ENCODE results near the gene RNU6-8.

The RNU6-8 gene

DNA sequence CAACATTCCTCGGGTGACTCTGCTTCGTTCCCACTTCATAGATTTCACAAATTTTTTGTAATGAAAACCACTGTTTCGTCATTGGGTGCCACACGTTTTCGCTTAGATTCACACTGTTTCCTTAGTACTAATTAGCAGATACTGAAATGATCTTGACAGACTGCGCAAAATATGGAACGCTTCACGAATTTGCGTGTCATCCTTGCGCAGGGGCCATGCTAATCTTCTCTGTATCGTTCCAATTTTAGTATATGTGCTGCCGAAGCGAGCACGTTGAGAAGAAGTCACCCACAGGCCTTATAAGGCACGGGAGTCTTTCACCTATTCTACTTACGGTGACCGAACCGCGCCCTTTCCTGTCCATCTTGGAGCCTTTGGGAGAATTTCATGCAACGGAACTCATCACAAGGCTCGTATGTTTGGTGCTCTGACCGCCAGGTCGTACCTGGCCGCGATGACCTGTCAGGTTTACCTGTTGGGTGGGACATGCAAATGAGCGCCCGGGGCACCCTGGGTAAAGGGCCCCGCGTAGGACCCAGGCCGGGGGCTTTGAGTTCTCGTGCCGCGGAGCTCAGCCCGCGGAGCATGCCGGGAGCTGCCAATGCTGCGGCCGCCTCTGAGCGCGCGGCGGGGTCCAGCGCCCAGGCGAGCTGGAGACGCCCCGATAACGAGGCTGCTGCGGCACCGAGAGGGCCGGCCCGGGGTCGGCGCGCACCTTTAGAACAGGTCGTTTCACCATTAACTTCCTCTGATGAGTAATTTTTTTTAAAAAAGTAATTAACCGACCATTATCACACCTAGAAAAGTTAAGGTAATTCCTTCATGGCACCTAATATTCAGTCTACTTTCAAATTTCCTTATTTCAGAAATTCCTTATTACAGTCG lies at the start of gene RNU6-8:
RNU6-8 (minus strand) TSS at position 272 of the 885 bp plus-strand sequence.
- peak; percentile 94 for DNase-seq

DNA sequence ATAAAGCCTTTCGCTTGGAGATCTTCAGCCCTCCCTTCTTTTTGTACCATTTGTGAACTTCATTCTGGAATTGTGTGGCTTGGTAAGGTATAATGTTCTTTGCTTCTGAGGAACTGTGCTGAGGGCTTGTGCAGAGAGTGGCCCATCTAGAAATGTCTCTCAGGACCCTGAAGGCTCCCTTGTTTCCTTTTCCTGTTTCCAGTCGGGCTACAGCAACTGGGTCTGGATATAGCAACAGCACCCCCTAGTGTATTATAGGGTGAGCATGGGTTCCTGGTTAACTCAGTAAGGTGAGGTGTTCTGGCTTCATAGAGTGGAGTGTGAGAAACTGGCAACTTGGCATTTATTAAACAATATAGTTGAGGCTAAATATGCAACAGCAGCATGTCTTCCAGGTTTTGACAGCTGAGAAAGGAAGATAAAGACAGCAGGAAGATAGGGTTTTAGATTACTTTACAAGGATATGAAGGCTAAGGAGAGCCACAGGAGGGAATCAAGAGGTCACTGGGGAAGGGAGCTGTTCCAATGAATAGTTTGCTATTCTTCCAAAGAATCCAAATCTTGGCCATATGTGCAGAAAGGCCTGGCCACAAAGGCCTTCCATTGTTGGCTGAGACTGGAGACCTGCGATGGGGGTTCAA lies 49.1 kb upstream of the RNU6-8 start:
- DNase-seq, result peak; percentile 78

DNA sequence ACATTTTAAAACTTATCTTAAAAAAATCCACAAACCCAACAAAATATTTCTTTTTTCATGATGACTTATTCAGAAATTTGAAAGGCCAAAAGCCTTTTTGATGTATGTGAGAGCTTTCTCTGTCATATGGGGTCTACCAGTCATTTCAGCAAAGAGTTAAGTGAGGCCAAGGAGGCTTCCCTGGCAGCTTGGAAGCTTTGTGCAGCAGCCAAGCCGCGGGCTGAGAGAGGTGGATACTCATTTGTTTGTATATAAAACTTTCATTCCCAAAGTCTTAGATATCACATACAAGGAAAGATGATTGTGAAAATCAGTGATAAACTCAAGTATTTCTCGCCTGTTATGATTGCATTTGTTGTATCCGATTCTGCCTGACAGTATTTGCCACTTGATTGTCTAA lies 48.5 kb upstream of the RNU6-8 start:
- DNase-seq, result no peak

DNA sequence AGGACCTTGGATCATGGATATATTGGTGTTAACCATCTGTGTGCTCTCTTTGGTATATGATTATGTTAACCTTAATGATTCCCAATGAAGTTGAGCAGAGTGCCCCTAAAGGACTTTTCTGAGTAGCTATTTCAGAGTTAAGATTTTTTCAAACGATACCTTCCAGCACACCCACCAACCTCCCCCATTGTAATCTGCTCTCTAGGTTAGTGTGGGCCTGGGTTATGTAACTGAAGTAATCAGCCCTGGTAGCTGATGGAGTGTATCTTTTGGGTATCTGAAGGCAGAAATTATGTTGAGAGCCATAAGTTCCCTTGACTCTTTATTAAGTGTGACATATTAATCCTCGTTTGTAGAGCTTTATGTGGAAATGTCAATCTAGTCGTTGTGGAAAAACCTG lies 47.6 kb upstream of the RNU6-8 start:
- DNase-seq, result no peak

DNA sequence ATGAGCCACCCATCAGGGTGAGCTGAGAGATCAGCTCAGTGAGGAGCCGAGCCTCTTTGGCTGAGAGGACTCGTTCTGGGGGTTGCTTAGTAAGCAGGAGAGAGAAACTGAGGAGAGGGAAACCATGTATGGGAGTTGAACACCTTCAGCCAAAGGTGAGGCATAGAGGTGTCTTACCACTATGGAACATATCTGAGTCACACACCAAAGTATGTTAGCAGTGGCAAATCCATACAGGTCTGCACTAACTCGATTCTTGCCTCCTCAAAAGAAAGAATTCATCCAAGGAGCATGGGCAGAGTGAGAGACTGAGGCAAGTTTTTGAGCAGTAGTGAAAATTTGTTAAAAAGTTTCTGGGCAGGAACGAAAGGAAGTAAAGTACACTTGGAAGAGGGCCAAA lies 46.7 kb upstream of the RNU6-8 start:
- DNase-seq, result no peak

DNA sequence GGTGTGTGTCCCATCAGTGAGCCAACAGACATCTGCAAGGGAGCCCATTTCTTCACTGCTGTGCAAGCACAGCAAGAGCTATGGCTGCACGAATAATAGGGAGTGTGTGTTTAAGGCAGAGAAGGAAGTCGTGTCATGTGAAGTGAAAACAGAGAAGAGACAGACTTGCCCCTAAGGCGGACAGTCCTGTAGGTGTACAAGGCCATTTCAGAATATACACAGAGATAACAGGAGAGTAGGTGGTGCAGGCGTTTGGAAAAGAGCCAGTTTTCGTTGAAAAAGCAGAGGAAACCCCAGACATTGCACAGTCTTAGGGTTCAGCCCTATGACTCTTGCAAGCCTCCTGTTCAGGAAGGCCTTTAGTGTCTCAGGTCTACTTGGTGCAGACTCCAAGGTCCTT lies 46.3 kb upstream of the RNU6-8 start:
- no peak for DNase-seq

DNA sequence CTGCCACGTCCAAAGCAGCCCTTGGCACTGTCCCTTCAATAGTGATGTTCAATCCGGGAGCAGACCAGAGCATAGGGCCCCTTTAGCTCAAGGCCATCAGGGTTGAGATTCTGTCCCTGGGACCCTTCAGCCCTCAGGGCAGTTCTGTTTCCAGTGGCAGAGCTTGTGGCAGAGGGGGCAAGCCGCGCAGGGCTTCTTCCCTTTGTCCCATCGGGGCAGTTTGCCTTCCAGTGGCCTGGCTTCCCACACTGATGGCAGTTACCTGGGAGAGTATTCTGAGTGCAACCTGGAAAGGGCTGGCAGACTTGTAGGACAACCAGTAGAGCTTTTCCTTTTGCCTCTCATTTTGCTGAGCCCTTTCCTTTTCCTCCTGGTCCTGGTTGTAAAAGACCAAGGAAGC lies 43.7 kb upstream of the RNU6-8 start:
- no peak for DNase-seq

DNA sequence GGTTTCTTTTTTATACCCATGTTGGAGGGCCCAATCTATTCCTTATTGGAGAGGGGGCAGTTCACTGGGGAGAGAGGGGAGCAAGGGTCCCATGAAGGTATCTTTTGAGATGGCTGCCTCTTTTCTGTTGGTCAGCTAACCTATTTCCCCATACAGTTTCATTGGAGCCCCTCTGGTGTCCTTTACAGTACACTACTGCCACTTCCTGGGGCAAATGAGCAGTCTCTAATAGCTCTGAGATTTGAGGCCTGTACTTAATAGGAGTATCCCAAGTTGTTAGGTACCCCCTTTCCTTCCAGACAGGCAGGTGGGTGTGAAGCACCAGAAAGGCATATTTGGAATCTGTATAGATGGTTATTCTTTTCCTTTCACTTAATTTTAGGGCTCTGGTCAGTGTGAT lies 41.3 kb upstream of the RNU6-8 start:
- DNase-seq, result no peak

DNA sequence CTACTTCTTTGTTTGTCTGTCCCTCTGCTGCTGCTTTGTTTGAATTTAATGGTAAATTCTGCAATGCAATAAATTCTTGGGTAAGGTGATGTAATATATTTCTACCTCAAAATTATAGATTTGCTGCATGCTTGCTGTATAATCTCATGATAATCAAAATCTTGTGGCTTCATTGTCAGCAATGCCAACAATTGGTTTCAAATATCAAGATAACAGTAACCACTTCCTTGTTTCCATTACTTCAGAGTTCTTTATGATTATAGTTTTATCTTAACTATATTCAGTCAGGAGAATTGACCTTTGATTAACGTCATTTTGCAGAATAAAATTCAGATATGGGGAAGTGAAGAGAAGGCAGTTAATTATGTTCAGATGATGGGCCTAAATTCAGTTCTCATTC lies 30.2 kb upstream of the RNU6-8 start:
- DNase-seq, result no peak

DNA sequence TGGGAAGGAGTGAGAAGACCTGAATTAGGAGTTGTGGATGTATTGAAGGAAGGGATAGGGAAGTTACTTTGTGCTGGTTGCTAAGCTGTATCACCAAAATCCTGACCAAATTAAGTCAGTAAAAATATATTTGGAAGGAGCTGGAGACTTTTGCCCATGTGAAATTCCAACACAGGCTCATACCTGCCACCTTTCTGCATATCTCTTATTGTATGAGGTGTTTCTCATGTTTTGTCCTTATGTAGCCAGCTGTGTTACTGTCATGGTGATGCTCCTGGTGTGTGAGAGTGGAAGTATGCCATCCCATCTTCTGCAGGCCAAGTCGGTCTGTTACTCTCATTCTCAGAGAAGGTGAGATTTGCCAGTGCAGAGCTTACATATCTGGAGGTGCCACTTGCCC lies 29.4 kb upstream of the RNU6-8 start:
- DNase-seq, result no peak

DNA sequence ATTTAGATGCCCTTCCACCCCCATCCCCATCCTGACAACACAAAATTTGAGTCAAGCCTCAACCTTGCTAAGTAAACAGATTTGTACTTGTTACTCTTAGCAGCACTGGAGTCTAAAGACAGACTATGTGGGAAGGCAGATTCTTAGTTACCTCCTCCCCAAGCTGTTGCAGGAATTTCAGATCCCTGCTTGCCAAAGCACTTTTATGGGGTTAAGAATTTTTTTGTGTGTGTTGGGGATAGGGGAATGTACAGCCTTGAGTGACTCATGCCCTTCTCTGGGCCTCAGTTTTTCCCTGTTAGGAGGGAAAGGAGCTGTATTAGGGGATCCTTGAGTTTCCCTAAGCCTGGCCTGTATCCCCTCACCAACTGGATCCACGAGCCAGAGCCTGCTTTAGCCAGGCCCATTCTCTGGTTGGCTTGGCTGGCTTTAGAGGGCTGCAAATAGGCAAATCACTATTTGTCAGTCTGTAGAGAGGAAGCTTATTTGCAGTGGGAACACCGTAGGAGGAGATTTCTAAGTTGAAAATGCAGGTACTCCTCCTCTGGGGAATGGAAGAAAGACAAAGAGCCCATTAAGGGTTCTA lies 27.7 kb upstream of the RNU6-8 start:
- no peak for DNase-seq

DNA sequence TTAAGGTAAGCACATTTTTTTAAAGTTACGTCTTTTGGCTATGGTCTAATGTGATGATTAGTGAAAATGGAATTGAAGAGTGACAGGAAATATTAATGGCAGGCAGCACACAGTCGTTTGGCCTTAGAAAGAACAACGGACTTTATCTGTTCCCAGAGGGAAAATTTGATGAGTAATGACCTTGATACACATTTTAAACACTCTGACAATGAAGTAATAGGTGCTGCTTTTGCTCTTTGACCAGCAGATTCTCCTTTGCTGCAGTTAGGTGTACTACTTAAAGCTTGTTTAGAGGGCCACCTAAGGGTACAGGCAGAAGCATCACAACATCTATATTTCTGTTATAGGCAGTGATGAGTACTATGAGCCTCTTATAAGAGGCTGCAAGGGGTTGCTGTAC lies 27.1 kb upstream of the RNU6-8 start:
- DNase-seq, result no peak

DNA sequence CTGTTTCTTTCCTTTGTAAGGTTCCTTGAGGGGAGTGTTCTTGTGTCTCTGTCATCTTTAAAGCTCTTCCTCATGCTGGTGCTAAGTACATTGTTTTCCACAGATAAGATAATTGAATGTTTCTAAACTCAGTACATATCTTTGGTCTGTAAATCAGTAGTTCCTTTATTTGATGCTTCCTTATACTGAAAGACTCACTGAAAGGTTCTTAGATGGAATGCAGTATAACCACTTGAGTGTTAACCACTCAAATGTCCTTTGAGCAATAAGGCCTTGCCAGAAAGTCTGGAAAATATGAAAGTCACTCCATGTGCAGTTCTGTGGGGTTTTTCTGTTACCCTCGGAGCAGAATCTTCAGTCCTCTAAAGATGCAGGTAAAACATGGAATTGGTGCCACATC lies 23.0 kb upstream of the RNU6-8 start:
- DNase-seq, result no peak

DNA sequence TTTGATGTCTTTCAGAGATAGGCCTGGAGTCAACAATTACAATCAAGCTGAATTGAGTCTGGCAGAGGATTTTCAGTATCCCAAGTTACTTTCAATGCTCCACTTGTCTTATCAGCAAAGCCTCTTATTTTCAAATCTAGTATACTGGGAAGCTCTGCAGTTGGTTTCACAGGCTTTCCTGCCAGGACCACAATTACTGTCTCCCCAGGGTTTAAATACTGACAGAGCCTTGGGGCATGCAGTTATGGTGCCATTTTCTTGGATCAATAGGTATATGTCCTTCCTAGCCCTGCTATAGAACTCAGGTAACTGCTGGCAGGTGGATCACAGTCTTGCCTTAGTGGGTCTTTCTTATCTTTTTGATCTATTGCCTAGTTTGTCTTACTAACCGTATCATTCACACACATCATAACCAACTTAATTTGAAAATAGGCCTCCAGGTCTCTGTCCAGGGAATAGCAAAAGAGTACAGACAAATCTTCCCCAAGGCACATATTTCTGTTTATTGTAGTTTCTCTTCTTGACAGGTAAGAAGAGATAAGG lies 22.4 kb upstream of the RNU6-8 start:
- no peak for DNase-seq

DNA sequence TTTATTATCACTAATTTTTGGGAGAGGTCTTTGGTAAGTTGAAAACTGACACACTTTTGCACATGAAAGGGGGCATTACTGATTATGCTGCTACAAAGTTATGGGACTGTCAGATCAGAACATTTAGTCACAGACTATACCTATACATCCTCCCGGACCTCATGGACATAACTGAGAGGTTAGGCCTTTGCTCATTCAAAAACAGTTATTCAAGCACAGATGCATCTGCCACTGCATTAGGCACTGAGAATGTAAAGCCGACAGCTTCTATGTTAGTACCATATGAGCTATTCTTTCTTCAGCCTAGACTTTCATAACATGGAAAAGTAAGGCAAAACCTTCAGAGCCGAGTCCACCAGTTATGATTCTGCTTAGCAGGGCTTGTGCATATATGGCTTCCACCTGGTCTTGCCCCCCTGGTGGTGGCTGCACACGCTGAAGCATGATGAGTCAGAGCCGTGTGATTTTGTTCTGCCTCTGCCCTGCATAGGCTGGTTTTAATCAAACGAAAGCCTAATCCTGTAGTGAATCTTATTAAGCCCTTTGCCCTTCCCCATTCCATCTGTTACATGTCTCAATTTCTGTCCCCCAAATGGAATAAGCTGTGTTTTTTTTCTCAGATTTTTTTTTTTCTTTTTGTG lies 21.8 kb upstream of the RNU6-8 start:
- DNase-seq, result peak; percentile 50

DNA sequence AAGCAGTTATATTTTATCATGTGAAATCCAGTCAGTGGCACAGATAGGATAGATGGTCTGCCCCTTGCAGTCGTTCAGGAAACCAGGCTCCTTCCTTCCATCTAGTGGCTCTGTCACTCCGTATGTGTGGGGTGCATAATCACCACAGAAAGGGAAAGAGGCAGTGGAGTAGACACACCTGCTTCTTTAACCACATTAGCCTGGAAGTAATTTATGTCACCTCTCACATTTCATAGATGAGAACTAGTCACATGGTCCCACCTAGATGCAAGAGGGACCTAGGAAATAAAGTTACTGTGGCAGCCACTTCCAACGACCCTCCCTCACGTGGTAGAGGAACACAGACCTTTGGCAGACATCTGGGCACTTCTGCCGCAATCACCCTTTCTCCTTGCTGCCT lies 14.2 kb upstream of the RNU6-8 start:
- peak; percentile 29 for DNase-seq

DNA sequence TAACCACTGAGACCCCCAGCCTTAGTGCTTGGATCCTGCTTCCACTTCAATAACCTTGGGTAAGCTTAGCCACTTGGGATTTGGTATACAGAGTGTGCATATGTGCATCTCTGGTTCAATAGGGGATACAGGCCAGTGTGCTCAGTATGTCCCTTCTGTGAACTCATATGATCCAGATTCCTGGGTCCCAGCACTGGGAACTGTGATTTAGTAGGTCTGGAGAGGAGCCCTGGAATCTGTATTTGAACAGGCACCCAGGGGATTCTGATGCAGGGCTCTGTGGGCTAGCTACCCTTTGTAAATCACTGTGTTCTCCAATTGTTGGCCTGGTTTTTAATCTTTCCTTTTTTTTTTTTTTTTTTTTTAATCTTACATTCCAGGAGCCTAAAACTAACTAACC lies 9.8 kb upstream of the RNU6-8 start:
- no peak for DNase-seq

DNA sequence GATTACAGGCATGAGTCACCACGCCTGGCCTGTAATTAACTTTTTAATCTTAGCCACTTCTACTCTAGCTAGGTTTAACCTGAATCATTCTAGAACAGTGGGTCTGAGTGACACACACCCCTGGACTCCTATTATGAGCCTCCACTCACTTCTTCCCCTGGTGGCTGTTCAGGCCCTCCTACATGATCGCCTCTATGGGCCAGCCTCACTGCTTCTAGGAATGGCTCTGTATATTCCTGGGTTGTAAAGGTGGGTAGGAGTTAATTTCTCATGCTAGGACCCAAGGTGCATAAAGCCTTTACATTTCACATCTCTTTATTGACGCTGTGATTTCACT lies 8.0 kb upstream of the RNU6-8 start:
- no peak for DNase-seq

DNA sequence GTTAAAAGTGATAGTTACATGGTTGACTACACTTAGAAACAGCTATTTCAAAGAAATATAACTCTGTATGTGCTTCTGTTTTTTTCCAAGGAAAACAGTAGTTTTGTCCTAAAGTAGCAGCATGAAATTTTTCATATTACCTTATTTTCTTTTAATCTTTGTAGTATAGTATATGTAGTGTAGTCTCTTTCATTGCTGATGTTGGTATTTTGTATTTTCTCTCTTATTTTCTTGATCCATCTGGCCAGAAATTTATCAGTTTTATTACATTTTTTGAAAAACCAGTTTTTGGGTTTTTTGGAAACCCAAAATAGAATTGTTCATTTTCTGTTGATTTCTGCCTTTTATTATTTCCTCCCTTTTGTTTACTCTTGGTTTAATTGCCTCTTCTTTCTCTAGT lies 6.4 kb upstream of the RNU6-8 start:
- no peak for DNase-seq

DNA sequence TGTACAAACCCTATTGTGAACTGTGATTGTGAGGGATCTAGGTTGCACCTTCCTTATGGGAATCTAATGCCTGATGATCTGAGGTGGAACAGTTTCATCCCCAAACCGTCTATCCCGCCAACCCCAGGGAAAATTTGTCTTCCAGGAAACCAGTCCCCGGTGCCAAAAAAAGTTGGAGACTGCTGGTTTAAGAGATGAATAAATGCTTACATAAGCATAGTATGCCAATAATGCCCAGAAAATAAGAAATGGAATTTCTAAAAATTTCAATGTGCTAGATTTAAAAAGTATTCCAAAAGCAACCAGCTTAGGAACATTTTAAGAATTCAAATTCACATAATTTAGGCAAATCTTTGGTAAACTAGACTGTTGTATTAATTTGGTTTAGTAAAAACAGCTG lies 5.4 kb upstream of the RNU6-8 start:
- no peak for DNase-seq

DNA sequence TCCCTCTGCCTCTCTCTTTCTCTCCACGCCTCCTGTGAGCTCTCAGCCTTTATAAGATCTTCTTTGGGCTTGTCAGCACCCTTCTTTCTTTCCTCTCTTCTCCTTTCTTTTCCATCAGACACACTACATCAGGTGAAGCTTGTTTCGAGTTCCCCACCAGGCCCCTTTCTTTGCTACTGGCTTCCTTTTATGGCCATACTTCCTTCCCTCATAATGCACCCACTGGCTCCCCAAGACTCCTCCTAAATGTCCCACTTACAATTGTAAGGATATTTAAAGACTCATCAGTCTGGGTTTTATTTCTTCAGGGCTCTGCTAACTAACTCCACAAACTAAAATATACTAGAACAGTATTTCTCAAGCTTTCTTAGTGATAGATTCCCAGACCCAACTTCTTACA lies 3.5 kb upstream of the RNU6-8 start:
- DNase-seq, result no peak

DNA sequence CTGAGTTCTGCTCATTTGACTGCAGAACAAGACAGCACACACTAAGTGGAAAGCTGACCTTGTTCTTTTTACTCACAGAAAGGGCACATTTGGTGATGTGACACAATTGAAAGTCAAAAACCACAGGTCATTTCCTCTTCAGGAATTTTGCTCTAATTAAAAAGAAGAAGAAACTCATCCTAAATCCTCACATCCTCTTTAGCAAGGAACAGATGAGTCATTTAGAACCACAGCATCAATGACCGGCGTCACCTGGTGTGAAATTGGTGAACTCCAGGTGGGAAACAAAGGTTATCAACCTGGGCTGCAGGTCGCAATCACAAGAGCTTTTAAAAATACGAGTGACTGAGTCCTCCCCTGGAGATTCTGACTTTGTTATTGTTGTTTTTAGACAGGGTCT lies 2.9 kb upstream of the RNU6-8 start:
- no peak for DNase-seq

DNA sequence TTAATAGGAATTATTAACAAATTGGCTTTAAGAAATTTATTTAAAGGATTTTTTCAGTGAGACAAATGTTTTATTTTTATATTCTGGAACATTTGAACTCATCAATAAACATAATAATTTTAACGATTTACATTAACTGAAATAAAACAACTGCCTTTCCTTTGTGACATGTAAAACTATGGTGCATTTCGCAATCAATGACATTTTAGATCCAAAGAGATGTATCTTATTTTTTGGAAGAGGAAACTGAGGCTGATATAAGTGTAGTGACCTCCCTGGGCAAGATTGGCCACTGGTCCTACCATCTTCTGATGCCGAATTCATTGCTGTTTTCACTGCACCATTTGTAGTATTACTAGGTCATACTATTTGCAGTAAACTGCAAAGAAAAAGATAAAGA lies 2.5 kb upstream of the RNU6-8 start:
- no peak for DNase-seq

DNA sequence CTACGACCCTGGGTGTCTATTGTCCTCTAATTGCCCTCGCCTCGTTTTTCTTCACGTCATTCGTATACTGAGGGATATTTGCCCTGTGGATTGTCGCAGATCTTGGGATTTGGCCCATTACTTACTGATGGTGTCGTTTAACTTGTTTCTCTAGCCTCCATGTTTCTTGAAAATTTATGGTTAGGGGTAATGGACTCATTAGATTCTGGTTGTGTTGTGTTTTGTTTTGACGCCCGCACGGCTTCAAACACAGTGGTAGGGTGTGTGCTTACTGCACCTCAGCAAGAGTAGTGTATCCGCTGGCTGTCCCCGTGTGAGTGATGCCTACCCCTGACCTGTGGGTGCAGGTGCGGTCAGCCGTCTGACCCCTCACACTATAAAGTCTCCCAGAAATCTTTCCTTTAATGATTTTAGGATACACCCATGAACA lies 874 bp upstream of the RNU6-8 start:
- peak; percentile 45 for DNase-seq
